GM06990 (cell line): Measurements from ENCODE around the gene IQSEC1.

Experiments used
- DNase-seq: peaks from one replicate; pipeline ENCODE4 v3.0.0-alpha.2; 2011; ENCODE audit not compliant: insufficient read length; ENCODE audit errors: extremely low read depth
- H3K27me3 ChIP-seq: replicated peaks from 2 replicates; pipeline ENCODE4 v1.6.0; 2011; ENCODE audit warnings: low read length; ENCODE audit not compliant: control insufficient read depth, insufficient read depth
- H3K36me3 ChIP-seq: 2 replicates; pipeline ENCODE4 v1.5.1; 2011; ENCODE audit warnings: low read length; ENCODE audit not compliant: control insufficient read depth, insufficient read depth
- H3K4me3 ChIP-seq: replicated peaks from 2 replicates; pipeline ENCODE4 v1.5.1; 2011; ENCODE audit warnings: low read depth, mild to moderate bottlenecking, control low read depth, low read length
- CTCF ChIP-seq: IDR thresholded peaks from 2 replicates; pipeline ENCODE4 v1.5.1; 2011; ENCODE audit warnings: low read length, control low read depth, mild to moderate bottlenecking, inconsistent platforms; ENCODE audit not compliant: insufficient read depth, poor library complexity, severe bottlenecking

Gene IQSEC1

GRCh38 chr3:12902181-12902999 lies 170.8 kb downstream of the IQSEC1 start:
- Histone ChIP-seq H3K27me3 (no peaks in the 10 kb centered on the region), H3K36me3 (peaks cover 46% of the 10 kb centered on the region), H3K4me3 (no peak overlapping the region)
- no peak for TF ChIP-seq CTCF
- DNase-seq, result no peak

GRCh38 chr3:12901623-12902045 lies 171.6 kb downstream of the IQSEC1 start:
- Histone ChIP-seq H3K27me3 (no peaks in the 10 kb centered on the region), H3K4me3 (no peak overlapping the region), H3K36me3 (peaks cover 43% of the 10 kb centered on the region)
- no peak for DNase-seq
- TF ChIP-seq CTCF, result no peak

GRCh38 chr3:12900885-12901411 lies 172.3 kb downstream of the IQSEC1 start:
- no peak for DNase-seq
- Histone ChIP-seq H3K4me3 (no peak overlapping the region), H3K27me3 (no peaks in the 10 kb centered on the region), H3K36me3 (peaks cover 38% of the 10 kb centered on the region)
- no peak for TF ChIP-seq CTCF

- peaks cover 26% of the 10 kb centered on the region for H3K36me3 ChIP-seq
- no peak overlapping the region for H3K4me3 ChIP-seq
- H3K27me3 ChIP-seq, result no peaks in the 10 kb centered on the region
- no peak for DNase-seq
- TF ChIP-seq CTCF, result no peak
These were observed 174.1 kb downstream of the IQSEC1 start for GRCh38 chr3:12898965-12899755.

GRCh38 chr3:12898290-12898964 lies 174.8 kb downstream of the IQSEC1 start:
- no peak for DNase-seq
- Histone ChIP-seq H3K36me3 (peaks cover 19% of the 10 kb centered on the region), H3K27me3 (no peaks in the 10 kb centered on the region), H3K4me3 (no peak overlapping the region)
- TF ChIP-seq CTCF, result no peak
